NCI-H2196 (cell line): ENCODE data around the gene POLR1B.
"Not testable (repeated sequence)": the region's sequence is repeated elsewhere in the genome, so short reads cannot be mapped to it uniquely, and the experiment has no call there.

Source experiments
- DNase-seq: peaks from one replicate; lab custom pipeline; 2025; ENCODE audit not compliant: unreplicated experiment; lab: John Stamatoyannopoulos, UW

The POLR1B gene

DNA sequence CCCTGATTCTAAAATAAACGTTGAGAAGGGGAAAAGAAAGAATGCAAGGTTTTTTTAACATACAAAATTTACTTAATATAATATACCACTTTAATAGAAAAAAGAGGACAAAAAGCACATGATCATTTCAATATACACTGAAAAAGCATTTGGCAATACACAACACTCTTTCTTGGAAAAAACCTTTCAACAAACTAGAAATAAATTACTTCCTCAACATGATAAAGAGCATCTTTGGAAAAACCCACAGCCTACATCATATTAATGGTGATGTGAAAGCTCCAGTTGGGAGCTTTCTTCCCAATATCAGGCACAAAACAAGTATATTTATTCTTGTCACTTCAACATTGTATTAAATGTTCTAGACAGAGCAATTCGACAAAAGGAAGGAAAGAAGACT lies 3.0 kb upstream of the POLR1B start:
- DNase-seq: no peak

DNA sequence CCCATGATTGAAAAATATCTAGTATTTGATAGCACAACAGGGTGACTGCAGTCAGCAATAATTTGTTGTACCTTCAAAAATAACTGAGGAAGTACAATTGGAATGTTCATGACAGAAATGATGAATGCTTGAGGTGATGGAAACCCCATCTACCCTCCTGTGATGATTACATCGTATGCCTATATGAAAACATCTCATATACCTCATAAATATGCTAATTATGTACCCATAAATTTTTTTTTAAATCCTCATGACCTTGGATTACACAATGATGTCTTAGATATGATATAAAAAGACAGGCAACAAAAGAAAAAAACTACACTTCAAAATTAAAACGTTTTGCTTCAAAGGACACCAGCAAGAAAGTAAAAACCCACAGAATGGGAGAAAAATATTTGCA lies 1.4 kb upstream of the POLR1B start:
- DNase-seq: no peak

GRCh38 chr2:112541315-112542122 lies 746 bp upstream of the POLR1B start:
- peak; percentile 67 for DNase-seq

- DNase-seq: no peak
Measured at GRCh38 chr2:112542984-112543661, 858 bp downstream of the POLR1B start.

GRCh38 chr2:112547333-112547732 lies 5.1 kb downstream of the POLR1B start:
- DNase-seq: peak; percentile 67

DNA sequence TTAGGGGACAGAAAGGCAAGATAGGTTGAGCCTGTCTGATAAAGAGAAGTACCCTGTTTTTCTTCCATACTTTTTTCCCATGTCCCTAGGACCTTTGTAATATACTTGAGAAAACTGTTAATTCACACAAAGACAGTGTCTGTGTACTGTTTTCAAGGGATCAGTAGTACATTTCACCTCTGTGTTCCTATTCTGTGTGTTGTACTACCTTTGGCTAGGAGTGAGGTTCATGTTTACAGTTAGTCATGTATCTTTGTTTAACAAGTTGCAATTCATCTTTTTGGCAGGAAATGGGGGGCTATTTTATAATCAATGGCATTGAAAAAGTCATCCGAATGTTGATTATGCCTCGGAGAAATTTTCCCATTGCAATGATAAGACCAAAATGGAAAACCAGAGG lies 6.7 kb downstream of the POLR1B start:
- DNase-seq: no peak

DNA sequence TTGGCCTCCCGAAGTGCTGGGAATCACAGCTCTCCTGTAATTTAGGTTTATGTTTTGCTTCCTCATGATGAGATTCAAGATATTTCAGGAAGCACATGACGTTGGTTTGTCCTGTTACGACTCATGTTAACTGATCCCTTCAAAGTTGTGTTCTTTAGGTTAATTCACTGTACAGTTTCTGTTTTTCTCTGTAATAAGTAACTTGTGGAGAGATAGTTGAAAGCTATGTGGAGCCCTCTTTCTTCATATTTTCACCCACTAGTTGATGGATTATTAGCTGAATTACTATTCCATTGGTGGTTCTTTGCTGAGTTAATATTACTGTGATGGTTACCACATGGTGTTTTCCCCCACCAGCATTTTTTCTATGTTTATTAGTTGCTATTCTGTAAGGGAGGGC lies 23.8 kb downstream of the POLR1B start:
- no peak for DNase-seq

DNA sequence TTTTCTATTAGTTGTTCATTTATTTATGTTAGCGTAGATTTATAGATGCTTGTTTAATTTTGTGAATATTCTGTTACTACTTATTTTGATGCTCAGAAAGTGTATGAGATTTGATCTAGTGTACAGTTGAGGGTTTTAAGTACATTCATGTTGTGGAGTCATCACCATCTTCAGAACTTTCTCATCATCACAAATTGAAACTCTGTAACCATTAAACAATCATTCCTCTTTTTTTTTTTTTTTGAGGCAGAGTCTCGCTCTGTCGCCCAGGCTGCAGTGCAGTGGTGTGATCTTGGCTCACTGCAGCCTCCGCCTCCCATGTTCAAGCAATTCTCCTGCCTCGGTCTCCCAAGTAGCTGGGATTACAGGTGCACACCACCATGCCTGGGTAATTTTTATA lies 24.2 kb downstream of the POLR1B start:
- not testable (repeated sequence) for DNase-seq

- DNase-seq: no peak
Measured at GRCh38 chr2:112572005-112572404, 29.7 kb downstream of the POLR1B start.

GRCh38 chr2:112577756-112578155 lies 35.5 kb downstream of the POLR1B start:
- DNase-seq: no peak

DNA sequence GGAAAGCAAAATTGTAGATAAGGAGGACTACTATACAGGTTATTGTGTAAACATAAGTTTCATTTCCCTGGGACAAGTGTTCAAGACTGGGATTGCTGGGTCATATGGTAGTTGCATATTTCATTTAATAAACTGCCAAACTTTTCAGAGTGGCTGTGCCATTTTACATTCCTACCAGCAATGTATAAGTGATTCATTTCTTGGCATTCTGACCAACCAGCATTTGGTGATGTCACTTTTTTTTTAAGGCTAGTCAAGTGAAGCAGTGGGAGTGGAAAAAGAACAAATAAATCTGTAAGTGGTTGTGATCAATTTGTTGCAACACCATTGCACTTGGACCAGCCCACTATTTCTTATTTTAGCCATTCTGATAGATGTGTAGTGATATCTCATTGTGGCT lies 37.0 kb downstream of the POLR1B start:
- DNase-seq: peak; percentile 30

- DNase-seq: no peak
Measured at GRCh38 chr2:112580084-112580483, 37.8 kb downstream of the POLR1B start.

DNA sequence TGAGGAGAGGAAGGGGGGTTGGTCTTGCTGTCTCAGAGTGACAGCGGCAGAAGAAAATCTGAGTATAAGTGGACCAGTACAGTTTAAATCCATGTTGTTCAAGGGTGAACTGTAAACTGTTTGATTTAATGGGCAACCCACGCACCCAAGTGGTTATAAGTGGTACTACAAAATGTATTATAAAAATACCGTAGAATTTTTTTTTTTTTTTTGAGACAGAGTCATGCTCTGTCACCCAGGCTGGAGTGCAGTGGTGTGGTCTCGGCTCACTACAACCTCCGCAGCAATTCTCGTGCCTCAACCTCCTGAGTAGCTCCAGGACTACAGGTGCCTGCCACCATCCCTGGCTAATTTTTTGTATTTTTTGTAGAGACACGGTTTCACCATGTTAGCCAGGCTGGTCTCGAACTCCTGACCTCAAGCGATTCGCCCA lies 40.1 kb downstream of the POLR1B start:
- peak; percentile 58 for DNase-seq

DNA sequence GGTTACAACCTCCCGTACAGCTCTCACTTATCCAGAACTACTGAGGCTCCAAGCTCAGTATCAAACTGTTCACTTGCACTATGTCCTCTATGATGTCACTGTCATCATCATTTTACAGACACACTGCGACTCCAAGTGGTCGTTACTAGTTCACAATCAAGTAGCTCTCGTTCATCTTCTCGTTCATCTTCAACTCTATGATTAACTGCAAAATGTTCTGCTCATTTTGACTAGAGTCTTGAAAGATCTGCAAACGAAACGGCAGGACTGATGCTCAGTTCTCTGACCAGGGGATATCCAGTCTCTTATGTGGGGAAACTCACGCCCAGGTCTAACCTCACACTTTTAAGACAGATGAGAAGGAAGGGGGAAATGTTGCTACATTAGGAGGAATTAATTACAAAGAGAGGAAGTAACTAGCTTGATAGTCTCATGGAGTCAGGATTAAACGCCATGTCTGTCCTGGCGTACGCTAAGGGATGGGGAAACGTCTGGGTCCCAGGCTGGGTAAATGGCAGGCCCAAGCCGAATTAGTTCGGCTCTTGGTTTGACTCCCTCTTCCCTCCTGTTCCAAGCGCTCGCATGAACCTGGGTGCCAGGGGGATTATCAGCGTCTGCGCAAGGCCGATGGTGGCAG lies 41.4 kb downstream of the POLR1B start:
- no peak for DNase-seq

- peak; percentile 90 for DNase-seq
Measured at GRCh38 chr2:112584134-112584890, 42.0 kb downstream of the POLR1B start, which contains the start of gene CHCHD5. CHCHD5 (plus strand) TSS chr2:112584609; CDS start chr2:112584648, 39 bp downstream.

GRCh38 chr2:112584891-112585250 lies 42.6 kb downstream of the POLR1B start:
- no peak for DNase-seq

DNA sequence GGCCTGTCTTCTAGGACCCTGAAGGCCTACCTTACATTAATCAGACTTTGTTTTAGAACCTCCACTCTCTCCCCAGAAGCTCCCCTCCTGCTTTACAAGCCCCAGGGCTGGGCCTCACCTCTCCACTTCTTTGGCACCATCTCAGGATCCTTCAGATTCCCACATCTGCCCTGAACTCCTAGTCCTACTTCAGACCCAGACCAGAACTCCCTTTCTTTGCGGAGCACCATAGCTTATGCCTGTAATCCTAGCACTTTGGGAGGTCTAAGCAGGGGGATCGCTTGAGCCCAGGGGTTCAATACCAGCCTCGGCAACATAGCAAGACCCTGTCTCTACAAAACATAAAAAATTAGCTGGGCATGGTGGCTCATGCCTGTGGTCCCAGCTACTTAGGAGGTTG lies 43.1 kb downstream of the POLR1B start:
- no peak for DNase-seq

GRCh38 chr2:112585873-112586464 lies 43.7 kb downstream of the POLR1B start:
- no peak for DNase-seq

DNA sequence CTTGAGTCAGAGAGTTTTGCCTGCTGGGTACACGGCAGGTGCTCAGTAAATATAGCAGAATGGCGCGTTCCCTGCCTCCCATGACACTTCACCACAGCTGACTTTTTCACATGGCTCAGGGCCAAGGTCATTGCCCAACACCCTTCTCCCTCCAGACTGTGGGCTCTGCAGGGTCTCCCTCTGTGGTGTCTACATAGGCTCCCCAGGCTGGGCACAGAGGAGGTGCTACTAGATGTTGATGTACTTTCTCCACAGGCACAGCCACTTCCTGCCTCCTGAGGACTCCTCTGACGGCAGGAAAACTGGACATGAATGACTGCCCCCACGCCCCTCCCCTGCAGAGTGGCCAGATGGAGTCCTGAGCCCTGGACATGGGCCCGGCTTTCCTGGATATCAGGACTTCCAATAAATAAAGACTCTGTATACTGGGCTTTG lies 46.4 kb downstream of the POLR1B start:
- DNase-seq: peak; percentile 89

- DNase-seq: no peak
Measured at GRCh38 chr2:112591413-112591812, 49.1 kb downstream of the POLR1B start.

- DNase-seq: no peak
Measured at GRCh38 chr2:112593736-112594135, 51.5 kb downstream of the POLR1B start.
